NCI-H128 (cell line): ENCODE data around the gene PGRMC2.

Experiments used
- DNase-seq: peaks from one replicate; lab custom pipeline; 2025; ENCODE audit not compliant: unreplicated experiment; lab: John Stamatoyannopoulos, UW

The PGRMC2 gene

GRCh38 chr4:128299848-128300247, 12.2 kb upstream of the PGRMC2 start:
- DNase-seq = no peak

- no peak for DNase-seq
Measured at GRCh38 chr4:128298852-128299251, 11.2 kb upstream of the PGRMC2 start.

GRCh38 chr4:128298146-128298758, 10.6 kb upstream of the PGRMC2 start:
- DNase-seq = no peak

GRCh38 chr4:128295255-128295654, 7.6 kb upstream of the PGRMC2 start:
- DNase-seq = no peak

- no peak for DNase-seq
Measured at GRCh38 chr4:128294464-128294863, 6.9 kb upstream of the PGRMC2 start.

- DNase-seq = no peak
Measured at GRCh38 chr4:128292349-128292748, 4.7 kb upstream of the PGRMC2 start.

GRCh38 chr4:128291096-128291495, 3.5 kb upstream of the PGRMC2 start:
- no peak for DNase-seq

- no peak for DNase-seq
Measured at GRCh38 chr4:128290526-128290925, 2.9 kb upstream of the PGRMC2 start.

- no peak for DNase-seq
Measured at GRCh38 chr4:128289523-128290158, 2.0 kb upstream of the PGRMC2 start.

- peak; percentile 11 for DNase-seq
Measured at GRCh38 chr4:128288689-128289106, 1.1 kb upstream of the PGRMC2 start.

- peak; percentile 95 for DNase-seq
Measured at GRCh38 chr4:128287871-128288688, 467 bp upstream of the PGRMC2 start.

GRCh38 chr4:128286474-128287058, 1.0 kb downstream of the PGRMC2 start:
- DNase-seq = peak; percentile 1

GRCh38 chr4:128285085-128285997, 2.3 kb downstream of the PGRMC2 start:
- no peak for DNase-seq

GRCh38 chr4:128284317-128284716, 3.3 kb downstream of the PGRMC2 start:
- DNase-seq = no peak

- DNase-seq = no peak
Measured at GRCh38 chr4:128283071-128283470, 4.5 kb downstream of the PGRMC2 start.

GRCh38 chr4:128282516-128282915, 5.1 kb downstream of the PGRMC2 start:
- DNase-seq = no peak

GRCh38 chr4:128281354-128281753, 6.3 kb downstream of the PGRMC2 start:
- DNase-seq = no peak

GRCh38 chr4:128279624-128280225, 7.9 kb downstream of the PGRMC2 start:
- DNase-seq = no peak

GRCh38 chr4:128277856-128278255, 9.8 kb downstream of the PGRMC2 start:
- no peak for DNase-seq

- no peak for DNase-seq
Measured at GRCh38 chr4:128275346-128275745, 12.3 kb downstream of the PGRMC2 start.
